Stomach (tissue), 9 donors: Measurements from ENCODE around the gene ZNF385C. TPM values are rescaled to one million over a fixed set of nuclear protein-coding genes. Genes with fewer than 3 reads are reported as not detected.

ENCODE experiments used
- DNase-seq, 2 donors: peaks; one replicate each; pipeline versions ENCODE4 v3.0.0 to v3.0.0-alpha.2; 2013 to 2019
- H3K27ac ChIP-seq, 5 donors: fragments of 200-600 bp in 4 of 5; sonication (generic) in 4 of 5; one replicate each; pipeline ENCODE4 v1.5.1; 2013 to 2019; ENCODE audit warnings: mild to moderate bottlenecking in 1 of 5, moderate library complexity in 1 of 5
- H3K27me3 ChIP-seq, 3 donors: fragments of 200-600 bp; sonication (generic); one replicate each; pipeline ENCODE4 v1.5.1; 2017 to 2019; ENCODE audit warnings: mixed run types in 1 of 3
- H3K36me3 ChIP-seq, 4 donors: fragments of 200-600 bp; sonication (generic); 1 replicate in 3 of 4; 2 replicates in 1 of 4; pipeline ENCODE4 v1.5.1; 2016 to 2019
- H3K4me1 ChIP-seq, 4 donors: fragments of 200-600 bp; sonication (generic); one replicate each; pipeline ENCODE4 v1.5.1; 2016 to 2019
- H3K4me3 ChIP-seq, 4 donors: fragments of 200-600 bp; sonication (generic) in 3 of 4; one replicate each; pipeline ENCODE4 v1.5.1; 2016 to 2019; ENCODE audit warnings: mild to moderate bottlenecking in 1 of 4
- H3K9me3 ChIP-seq, 4 donors: fragments of 200-600 bp; sonication (generic); one replicate each; pipeline ENCODE4 v1.5.1; 2016 to 2019
- CTCF ChIP-seq, 7 experiments: fragments of 450-650 bp in 4 of 7; fragments of 200-600 bp in 3 of 7; sonication (generic) in 3 of 7; IDR thresholded peaks; one replicate each; pipeline ENCODE4 v1.5.1; 2016 to 2019; ENCODE audit warnings: antibody characterized with exemption in 7 of 7, control low read depth in 2 of 7, mild to moderate bottlenecking in 1 of 7
- EP300 ChIP-seq: sonication (generic); formaldehyde crosslinking; IDR thresholded peaks from one replicate; pipeline ENCODE4 v1.6.1; 2017; ENCODE audit warnings: antibody characterized with exemption
- POLR2A ChIP-seq, 4 donors: fragments of 450-650 bp; IDR thresholded peaks; one replicate each; pipeline ENCODE4 v1.6.1; 2016; ENCODE audit warnings: antibody characterized with exemption in 4 of 4, control low read depth in 2 of 4, mild to moderate bottlenecking in 1 of 4, moderate library complexity in 1 of 4
- POLR2AphosphoS5 ChIP-seq, 3 donors: sonication (generic); formaldehyde crosslinking; IDR thresholded peaks; one replicate each; pipeline ENCODE4 v1.6.1; 2016; ENCODE audit warnings: antibody characterized with exemption in 3 of 3
- WGBS, 5 donors: extraction: QIAGEN DNeasy Blood & Tissue Kit in 3 of 5; methylation state at CpG; one replicate each; pipeline versions ENCODE4 v1.1.5 to v1.1.7; 2013 to 2018; 5-methylcytosine and 5-hydroxymethylcytosine counted together
- intact Hi-C: fragments of 100-400 bp; cut with DNase I; formaldehyde crosslinking; loops from one replicate; pipeline ENCODE4 v1.15.1; 2023; ENCODE audit warnings: low total_unique reads
- polyA plus RNA-seq, 3 donors: library from polyadenylated mRNA; stranded (reverse); fragments of 200-250 nt; gene quantifications; one replicate each; pipeline ENCODE4 v1.2.3, GENCODE V29; 2013
- total RNA-seq, 5 donors: library from RNA; depleted of rRNA; stranded (reverse); fragments of >200 nt; gene quantifications; one replicate each; pipeline versions ENCODE4 v1.1.0 to v1.2.3, GENCODE V29; 2014 to 2016
- donor health status: healthy with polysubstance abuse.
- donor health status: Bipolar disorder and iron deficiency.
- donor health status: healthy.

ZNF385C gene
- total and polyA plus RNA-seq, 8 donors = 0.31 to 1.4 (median 0.70) TPM; not detected in 4

GRCh38 chr17:41996855-41997164 lies 101.5 kb downstream of the ZNF385C start:
- DNase-seq = no peak
- intact Hi-C loops = no loop called here
- TF ChIP-seq POLR2AphosphoS5 (IDR thresholded peaks at IDR 0.05) (no peak), POLR2A (IDR thresholded peaks at IDR 0.05) (no peak), EP300 (no peak), CTCF (IDR thresholded peaks at IDR 0.05) (no peak)
- 88 to 94% (median 93%) methylated on average over 2 of the region's 2 CpGs for WGBS, 5 donors
- peaks cover 74 to 100% (median 95%) of the 10 kb centered on the region in 4 donors for H3K36me3 ChIP-seq
- H3K27ac ChIP-seq = no peak overlapping the region
- H3K4me3 ChIP-seq = no peak overlapping the region
- H3K9me3 ChIP-seq = no peaks in the 10 kb centered on the region
- H3K4me1 ChIP-seq = peaks cover 3 to 24% (median 12%) of the 10 kb centered on the region in 4 donors
- H3K27me3 ChIP-seq = no peaks in the 10 kb centered on the region

DNA sequence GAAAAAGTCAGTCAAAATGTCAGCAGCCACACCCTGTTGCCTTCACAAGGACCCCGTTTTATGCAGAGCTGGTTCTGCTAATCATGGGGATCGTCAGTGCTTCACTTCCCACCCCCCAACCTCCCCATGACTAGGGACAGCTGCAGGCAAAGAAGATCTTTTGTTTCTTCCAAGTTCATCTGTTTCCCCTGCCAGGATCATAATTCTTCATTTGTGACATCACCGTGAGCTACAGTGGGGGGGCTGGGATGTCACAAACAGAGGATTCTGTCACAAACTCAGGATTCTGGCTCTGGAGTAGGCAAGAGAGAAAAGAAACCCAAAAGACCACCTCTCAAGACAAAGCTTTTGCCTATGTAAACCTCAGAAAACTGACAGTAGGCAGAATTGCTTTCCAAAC lies 105.7 kb downstream of the ZNF385C start:
- TF ChIP-seq POLR2A (IDR thresholded peaks at IDR 0.05) (no peak), CTCF (IDR thresholded peaks at IDR 0.05) (no peak), POLR2AphosphoS5 (IDR thresholded peaks at IDR 0.05) (no peak), EP300 (no peak)
- H3K27me3 ChIP-seq = no peaks in the 10 kb centered on the region
- H3K9me3 ChIP-seq = no peaks in the 10 kb centered on the region
- H3K4me3 ChIP-seq = no peak overlapping the region
- H3K36me3 ChIP-seq = peaks cover 78 to 100% (median 99%) of the 10 kb centered on the region in 4 donors
- no peak for DNase-seq
- intact Hi-C loops = no loop called here
- no peak overlapping the region for H3K27ac ChIP-seq
- WGBS, 5 donors = 76 to 90% (median 83%) methylated on average over 3 of the region's 3 CpGs
- H3K4me1 ChIP-seq = peaks cover 0 to 16% (median 6%) of the 10 kb centered on the region in 4 donors

DNA sequence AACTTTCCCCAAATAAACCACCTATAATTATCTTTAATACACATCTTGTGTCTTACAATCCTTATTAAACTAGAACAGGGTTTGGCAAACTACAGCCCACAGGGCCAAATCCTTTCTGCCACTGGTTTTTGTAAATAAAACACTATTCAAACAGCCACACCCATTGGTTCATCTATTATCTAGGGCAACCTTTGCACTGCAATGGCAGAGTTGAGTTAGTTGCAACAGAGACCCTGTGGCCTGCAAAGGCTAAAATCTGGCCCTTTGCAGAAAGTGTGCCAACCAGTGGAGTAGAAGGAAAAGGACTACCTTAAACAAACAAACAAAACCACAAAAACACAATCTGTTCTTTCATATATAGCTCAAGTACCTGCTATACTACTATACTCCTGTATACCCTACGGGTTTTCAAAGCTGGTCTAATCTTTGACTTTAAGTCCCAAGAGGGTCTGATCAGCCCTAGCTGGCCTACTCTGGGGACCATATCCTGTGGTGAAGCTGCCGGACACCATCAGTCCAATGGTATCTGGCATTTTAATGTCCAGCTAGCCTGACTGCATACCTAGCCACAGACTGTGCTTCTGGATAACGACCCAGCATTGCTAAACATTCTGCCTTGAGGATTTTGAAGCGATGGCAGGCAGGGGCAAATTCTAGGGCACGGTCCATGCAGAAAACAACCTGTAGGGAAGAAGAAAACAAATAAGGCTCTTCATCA lies 108.4 kb downstream of the ZNF385C start:
- Histone ChIP-seq H3K27me3 (no peaks in the 10 kb centered on the region), H3K4me3 (no peak overlapping the region), H3K36me3 (peaks cover 67 to 100% (median 98%) of the 10 kb centered on the region in 4 donors), H3K27ac (peak overlapping the region in 4 of 5 donors; percentile 10 to 32 (median 28)), H3K9me3 (no peaks in the 10 kb centered on the region), H3K4me1 (peaks cover 0 to 16% (median 6%) of the 10 kb centered on the region in 4 donors)
- 70 to 79% (median 72%) methylated on average over 5 of the region's 5 CpGs for WGBS, 5 donors
- TF ChIP-seq CTCF (IDR thresholded peaks at IDR 0.05) (no peak), POLR2A (IDR thresholded peaks at IDR 0.05) (no peak), EP300 (no peak), POLR2AphosphoS5 (IDR thresholded peaks at IDR 0.05) (no peak)
- DNase-seq = peak in 1 of 2 donors; percentile 44
- intact Hi-C loops = no loop called here

GRCh38 chr17:41988418-41988817 lies 109.9 kb downstream of the ZNF385C start:
- no peak for DNase-seq
- Histone ChIP-seq H3K36me3 (peaks cover 70 to 100% (median 98%) of the 10 kb centered on the region in 4 donors), H3K4me1 (peaks cover 0 to 16% (median 6%) of the 10 kb centered on the region in 4 donors), H3K27ac (no peak overlapping the region), H3K4me3 (no peak overlapping the region), H3K9me3 (no peaks in the 10 kb centered on the region), H3K27me3 (no peaks in the 10 kb centered on the region)
- TF ChIP-seq POLR2AphosphoS5 (IDR thresholded peaks at IDR 0.05) (no peak), POLR2A (IDR thresholded peaks at IDR 0.05) (no peak), CTCF (IDR thresholded peaks at IDR 0.05) (no peak)
- intact Hi-C loops = no loop called here
- 94 to 98% (median 97%) methylated on average over 2 of the region's 2 CpGs for WGBS, 5 donors
